WTC11 (cell line): ENCODE data around the gene COL13A1. TPM values are rescaled to one million over a fixed set of nuclear protein-coding genes. Genes with fewer than 3 reads are reported as not detected.

Source experiments
- ATAC-seq: fragments of 200-7000 bp; cut with Tn5 transposase; 2 replicates; pipeline ENCODE4 v1.10.0; 2021; ENCODE audit warnings: mild to moderate bottlenecking, moderate library complexity
- CTCF ChIA-PET: fragments of 300-600 bp; sonication (Branson Sonifier 250); formaldehyde crosslinking; loops from one replicate; lab custom pipeline; 2021; ENCODE audit warnings: antibody characterized with exemption; lab: Charles Lee
- POLR2A ChIA-PET: fragments of 350-600 bp; sonication (Branson Sonifier 250); formaldehyde crosslinking; loops from one replicate; lab custom pipeline; 2021; ENCODE audit warnings: antibody characterized with exemption; lab: Charles Lee
- DNase-seq: peaks from one replicate; pipeline ENCODE4 v3.0.0; 2021; ENCODE audit warnings: low spot score
- H3K27ac Mint-ChIP-seq: 2 replicates; pipeline ENCODE4 v1.8.0; 2021; ENCODE audit warnings: mixed read lengths
- H3K27me3 Mint-ChIP-seq: 2 replicates; pipeline ENCODE4 v1.8.0; 2021; ENCODE audit warnings: low read depth, mild to moderate bottlenecking, moderate library complexity, mixed read lengths
- H3K36me3 Mint-ChIP-seq: 2 replicates; pipeline ENCODE4 v1.8.0; 2021; ENCODE audit warnings: mixed read lengths
- H3K4me1 Mint-ChIP-seq: 2 replicates; pipeline ENCODE4 v1.8.0; 2022; ENCODE audit warnings: mixed read lengths
- H3K4me3 Mint-ChIP-seq: 2 replicates; pipeline ENCODE4 v1.8.0; 2021; ENCODE audit warnings: mild to moderate bottlenecking, moderate library complexity, mixed read lengths
- H3K9me3 Mint-ChIP-seq: 2 replicates; pipeline ENCODE4 v1.8.0; 2021; ENCODE audit warnings: mixed read lengths
- ARID4B ChIP-seq: sonication (generic); formaldehyde crosslinking; IDR thresholded peaks from 2 replicates; pipeline ENCODE4 v1.8.0; 2023; ENCODE audit warnings: missing genetic modification reagents, mild to moderate bottlenecking, borderline replicate concordance
- ATF6 ChIP-seq: sonication (generic); formaldehyde crosslinking; IDR thresholded peaks from 2 replicates; pipeline ENCODE4 v1.8.1; 2023; ENCODE audit warnings: mild to moderate bottlenecking, missing genetic modification reagents
- CDX4 ChIP-seq: fragments of 250-450 bp; sonication (Bioruptor Pico); IDR thresholded peaks from 2 replicates; pipeline ENCODE4 v1.9.0; 2021; ENCODE audit warnings: moderate library complexity, mild to moderate bottlenecking, inconsistent platforms, borderline replicate concordance
- HMGXB4 ChIP-seq: sonication (generic); formaldehyde crosslinking; IDR thresholded peaks from 2 replicates; pipeline ENCODE4 v1.8.1; 2023; ENCODE audit warnings: mild to moderate bottlenecking, moderate library complexity, missing genetic modification reagents
- NFE2L1 ChIP-seq: sonication (generic); formaldehyde crosslinking; IDR thresholded peaks from 2 replicates; pipeline ENCODE4 v1.8.1; 2023; ENCODE audit warnings: missing genetic modification reagents
- NR1H2 ChIP-seq: sonication (generic); formaldehyde crosslinking; IDR thresholded peaks from 2 replicates; pipeline ENCODE4 v1.9.0; 2021; ENCODE audit warnings: mild to moderate bottlenecking, moderate library complexity, missing genetic modification reagents
- NR2C2 ChIP-seq: sonication (generic); formaldehyde crosslinking; IDR thresholded peaks from 2 replicates; pipeline ENCODE4 v1.8.0; 2022; ENCODE audit warnings: mild to moderate bottlenecking, missing genetic modification reagents
- OVOL2 ChIP-seq: fragments of 250-450 bp; sonication (Bioruptor Pico); IDR thresholded peaks from 2 replicates; pipeline ENCODE4 v1.9.0; 2021; ENCODE audit warnings: mild to moderate bottlenecking, borderline replicate concordance
- PRDM15 ChIP-seq: sonication (generic); formaldehyde crosslinking; IDR thresholded peaks from 2 replicates; pipeline ENCODE4 v1.8.0; 2022; ENCODE audit warnings: missing genetic modification reagents
- SOX15 ChIP-seq: fragments of 250-450 bp; sonication (Bioruptor Pico); IDR thresholded peaks from 2 replicates; pipeline ENCODE4 v1.9.0; 2021; ENCODE audit warnings: mild to moderate bottlenecking
- STAT6 ChIP-seq: sonication (generic); formaldehyde crosslinking; conservative IDR thresholded peaks from 2 replicates; pipeline ENCODE4 v1.8.1; 2023; ENCODE audit warnings: mild to moderate bottlenecking, low read depth, missing genetic modification reagents, moderate library complexity
- TCF7 ChIP-seq: sonication (generic); formaldehyde crosslinking; IDR thresholded peaks from 2 replicates; pipeline ENCODE4 v1.8.0; 2022; ENCODE audit warnings: mild to moderate bottlenecking, low read depth, missing genetic modification reagents, moderate library complexity
- TEAD1 ChIP-seq: sonication (generic); formaldehyde crosslinking; IDR thresholded peaks from 2 replicates; pipeline ENCODE4 v1.8.0; 2022; ENCODE audit warnings: mild to moderate bottlenecking, missing genetic modification reagents
- USF1 ChIP-seq: sonication (generic); formaldehyde crosslinking; IDR thresholded peaks from 2 replicates; pipeline ENCODE4 v1.8.0; 2022; ENCODE audit warnings: mild to moderate bottlenecking, missing genetic modification reagents
- ZNF263 ChIP-seq: sonication (generic); formaldehyde crosslinking; IDR thresholded peaks from 2 replicates; pipeline ENCODE4 v1.8.1; 2022; ENCODE audit warnings: low read depth, mild to moderate bottlenecking, moderate library complexity, missing genetic modification reagents
- ZNF281 ChIP-seq: sonication (generic); formaldehyde crosslinking; IDR thresholded peaks from 2 replicates; pipeline ENCODE4 v1.8.0; 2023; ENCODE audit warnings: mild to moderate bottlenecking, missing genetic modification reagents
- ZNF671 ChIP-seq: fragments of 250-450 bp; sonication (Bioruptor Pico); IDR thresholded peaks from 2 replicates; pipeline ENCODE4 v1.8.0; 2021; ENCODE audit warnings: mild to moderate bottlenecking
- total RNA-seq: library from RNA; stranded (reverse); gene quantifications from 3 replicates; pipeline ENCODE4 v1.2.3, GENCODE V29; 2021

Gene COL13A1
- total RNA-seq, 1 experiment from 2014 or later: 7.1 TPM

- CTCF ChIA-PET: no interaction called here
- no peaks in the 10 kb centered on the region for H3K9me3 Mint-ChIP-seq
- no peak for TF ChIP-seq NR2C2
- no peak for TF ChIP-seq TEAD1 (CRISPR knock-in tag)
- no peak for TF ChIP-seq NR1H2 (CRISPR knock-in tag)
- TF ChIP-seq HMGXB4 (CRISPR knock-in tag): no peak
- no peak for TF ChIP-seq OVOL2 (CRISPR knock-in tag)
- TF ChIP-seq NFE2L1 (CRISPR knock-in tag): no peak
- TF ChIP-seq ZNF281 (CRISPR knock-in tag): no peak
- TF ChIP-seq ARID4B (CRISPR knock-in tag): no peak
- TF ChIP-seq ZNF263 (CRISPR knock-in tag): no peak
- no peak for TF ChIP-seq TCF7
- no peak for TF ChIP-seq ATF6 (CRISPR knock-in tag)
- TF ChIP-seq USF1 (CRISPR knock-in tag): no peak
- no peak for TF ChIP-seq CDX4 (CRISPR knock-in tag)
- TF ChIP-seq PRDM15 (CRISPR knock-in tag): no peak
- TF ChIP-seq STAT6 (CRISPR knock-in tag): no peak
- no peak for TF ChIP-seq SOX15 (CRISPR knock-in tag)
- TF ChIP-seq ZNF671 (CRISPR knock-in tag): no peak
- TF ChIP-seq, all 79 proteins: peak for 0
- H3K27me3 Mint-ChIP-seq: peaks cover 5% of the 10 kb centered on the region; the same call in 1 of the 2 replicates
- POLR2A ChIA-PET: no interaction called here
- H3K4me1 Mint-ChIP-seq: peaks cover 24% of the 10 kb centered on the region
- H3K4me3 Mint-ChIP-seq: no peak overlapping the region
- no peak overlapping the region for H3K27ac Mint-ChIP-seq
- DNase-seq: no peak
- H3K36me3 Mint-ChIP-seq: no peaks in the 10 kb centered on the region
- ATAC-seq: no peak
These were observed 23.9 kb downstream of the COL13A1 start for GRCh38 chr10:69825604-69826003.
